ENCODE results near the gene NLRC5. TPM values are rescaled to one million over a fixed set of nuclear protein-coding genes. Genes with fewer than 3 reads are reported as not detected.
A peak's percentile ranks its signal among the peaks of the same experiment; 100 is the strongest.

The NLRC5 gene
- total RNA-seq, 4 donors from 2014 or later: 14.4 to 22.5 (median 16.6) TPM

GRCh38 chr16:57083485-57084126 lies 94.2 kb downstream of the NLRC5 start:
- intact Hi-C loops (cut with DNase I): loop anchor here (2.0 kb wide), 1 partner anchor 85 kb away; no protein-coding TSS in a partner anchor
- Histone ChIP-seq H3K9me3 (no peaks in the 10 kb centered on the region), H3K27me3 (no peaks in the 10 kb centered on the region), H3K36me3 (peaks cover 0 to 25% (median 11%) of the 10 kb centered on the region in 4 donors), H3K4me3 (no peak overlapping the region), H3K27ac (replicated peaks in 1 of 4) (no peak overlapping the region), H3K4me1 (peaks cover 0 to 11% (median 6%) of the 10 kb centered on the region in 4 donors)
- TF ChIP-seq EP300 (IDR thresholded peaks at IDR 0.05): no peak
- DNase-seq (ENCODE audit: extremely low spot score): no peak
- WGBS: 68% methylated on average over 6 of the region's 7 CpGs

GRCh38 chr16:57084257-57084770 lies 95.0 kb downstream of the NLRC5 start:
- H3K4me3 ChIP-seq: no peak overlapping the region
- H3K36me3 ChIP-seq: peaks cover 0 to 19% (median 8%) of the 10 kb centered on the region in 4 donors
- no peak overlapping the region for H3K27ac ChIP-seq (replicated peaks in 1 of 4)
- no peaks in the 10 kb centered on the region for H3K27me3 ChIP-seq
- TF ChIP-seq CTCF (IDR thresholded peaks at IDR 0.05) (peak; percentile 91 to 100 (median 95)), POLR2A (IDR thresholded peaks at IDR 0.05; ENCODE audit: low read depth) (no peak), POLR2AphosphoS5 (IDR thresholded peaks at IDR 0.05) (peak; percentile 9 to 57), EP300 (IDR thresholded peaks at IDR 0.05) (no peak)
- 1% methylated on average over 6 of the region's 9 CpGs for WGBS
- DNase-seq (ENCODE audit: extremely low spot score): peak; percentile 96
- peaks cover 0 to 11% (median 6%) of the 10 kb centered on the region in 4 donors for H3K4me1 ChIP-seq
- H3K9me3 ChIP-seq: no peaks in the 10 kb centered on the region
- intact Hi-C loops (cut with DNase I): loop anchor here (2.0 kb wide), 1 partner anchor 84 kb away; no protein-coding TSS in a partner anchor

- Histone ChIP-seq H3K36me3 (peaks cover 0 to 16% (median 5%) of the 10 kb centered on the region in 4 donors), H3K4me1 (peaks cover 0 to 11% (median 6%) of the 10 kb centered on the region in 4 donors), H3K9me3 (no peaks in the 10 kb centered on the region), H3K27ac (replicated peaks in 1 of 4) (no peak overlapping the region), H3K4me3 (no peak overlapping the region), H3K27me3 (no peaks in the 10 kb centered on the region)
- intact Hi-C loops (cut with DNase I): loop anchor here (2.0 kb wide), 1 partner anchor 84 kb away; no protein-coding TSS in a partner anchor
- no peak for DNase-seq (ENCODE audit: extremely low spot score)
- 70% methylated on average over 7 of the region's 7 CpGs for WGBS
- TF ChIP-seq POLR2AphosphoS5 (IDR thresholded peaks at IDR 0.05): no peak
- no peak for TF ChIP-seq POLR2A (IDR thresholded peaks at IDR 0.05; ENCODE audit: low read depth)
- no peak for TF ChIP-seq EP300 (IDR thresholded peaks at IDR 0.05)
- TF ChIP-seq CTCF (IDR thresholded peaks at IDR 0.05): no peak
These were observed 95.6 kb downstream of the NLRC5 start for GRCh38 chr16:57084996-57085395.

GRCh38 chr16:57087003-57087402 lies 97.6 kb downstream of the NLRC5 start:
- no peak overlapping the region for H3K4me3 ChIP-seq
- peaks cover 0 to 6% (median 2%) of the 10 kb centered on the region in 4 donors for H3K36me3 ChIP-seq
- TF ChIP-seq POLR2A (IDR thresholded peaks at IDR 0.05; ENCODE audit: low read depth) (no peak), POLR2AphosphoS5 (IDR thresholded peaks at IDR 0.05) (no peak), CTCF (IDR thresholded peaks at IDR 0.05) (no peak), EP300 (IDR thresholded peaks at IDR 0.05) (no peak)
- peaks cover 10 to 23% (median 14%) of the 10 kb centered on the region in 4 donors for H3K4me1 ChIP-seq
- no peaks in the 10 kb centered on the region for H3K9me3 ChIP-seq
- H3K27me3 ChIP-seq: no peaks in the 10 kb centered on the region
- WGBS: 100% methylated on average over 2 of the region's 2 CpGs
- intact Hi-C loops (cut with DNase I): no loop called here
- no peak overlapping the region for H3K27ac ChIP-seq (replicated peaks in 1 of 4)
- no peak for DNase-seq (ENCODE audit: extremely low spot score)

GRCh38 chr16:57089406-57089805 lies 100.0 kb downstream of the NLRC5 start:
- no peak for DNase-seq (ENCODE audit: extremely low spot score)
- Histone ChIP-seq H3K27me3 (no peaks in the 10 kb centered on the region), H3K4me1 (peaks cover 18 to 34% (median 27%) of the 10 kb centered on the region in 4 donors), H3K27ac (replicated peaks in 1 of 4) (no peak overlapping the region), H3K36me3 (no peaks in the 10 kb centered on the region), H3K4me3 (no peak overlapping the region), H3K9me3 (no peaks in the 10 kb centered on the region)
- intact Hi-C loops (cut with DNase I): no loop called here
- 74% methylated on average over 7 of the region's 8 CpGs for WGBS
- TF ChIP-seq EP300 (IDR thresholded peaks at IDR 0.05) (no peak), CTCF (IDR thresholded peaks at IDR 0.05) (no peak), POLR2A (IDR thresholded peaks at IDR 0.05; ENCODE audit: low read depth) (no peak)

Data from esophagus muscularis mucosa (tissue), 4 donors.